AG08396 (cell line): ENCODE results near the gene C1orf232.

Experiments used
- DNase-seq: peaks from one replicate; pipeline ENCODE4 v3.0.0; 2012; ENCODE audit warnings: low spot score, mixed read lengths

C1orf232 gene

GRCh38 chr1:26156285-26157038, 12.3 kb downstream of the C1orf232 start:
- peak; percentile 10 for DNase-seq

- no peak for DNase-seq
Observed at GRCh38 chr1:26155370-26156284, 13.1 kb downstream of the C1orf232 start.

GRCh38 chr1:26154750-26155149, 14.0 kb downstream of the C1orf232 start:
- DNase-seq, result no peak

- DNase-seq, result no peak
Observed at GRCh38 chr1:26153966-26154532, 14.7 kb downstream of the C1orf232 start.

- no peak for DNase-seq
Observed at GRCh38 chr1:26148887-26149286, 19.9 kb downstream of the C1orf232 start.

- DNase-seq, result no peak
Observed at GRCh38 chr1:26145960-26146294, 22.8 kb downstream of the C1orf232 start.

GRCh38 chr1:26145041-26145959, 23.5 kb downstream of the C1orf232 start:
- DNase-seq, result peak; percentile 72

GRCh38 chr1:26142159-26142558, 26.6 kb downstream of the C1orf232 start:
- no peak for DNase-seq

GRCh38 chr1:26138974-26139558, 29.7 kb downstream of the C1orf232 start:
- DNase-seq, result no peak

- no peak for DNase-seq
Observed at GRCh38 chr1:26134466-26134865, 34.3 kb downstream of the C1orf232 start.

GRCh38 chr1:26132834-26133167, 36.0 kb downstream of the C1orf232 start:
- DNase-seq, result no peak

GRCh38 chr1:26132128-26132833, 36.5 kb downstream of the C1orf232 start:
- no peak for DNase-seq

- no peak for DNase-seq
Observed at GRCh38 chr1:26130695-26131094, 38.1 kb downstream of the C1orf232 start.

- DNase-seq, result no peak
Observed at GRCh38 chr1:26129778-26130177, 39.0 kb downstream of the C1orf232 start.

GRCh38 chr1:26127235-26128163, 41.3 kb downstream of the C1orf232 start:
- no peak for DNase-seq

GRCh38 chr1:26126321-26127084, 42.3 kb downstream of the C1orf232 start:
- DNase-seq, result no peak

- no peak for DNase-seq
Observed at GRCh38 chr1:26125946-26126320, 42.8 kb downstream of the C1orf232 start.

- no peak for DNase-seq
Observed at GRCh38 chr1:26125382-26125781, 43.4 kb downstream of the C1orf232 start.
